WI38 (cell line): ENCODE data around the gene ADGRV1.

Source experiments
- H3K4me3 ChIP-seq: 2 replicates; pipeline ENCODE4 v1.5.1; 2011; ENCODE audit warnings: low read depth, mild to moderate bottlenecking, control low read depth, low read length
- TF ChIP-seq, protein P1 (sequence below): IDR thresholded peaks from 2 replicates; pipeline ENCODE4 v1.5.1; 2012; ENCODE audit warnings: low read depth, mild to moderate bottlenecking, control low read depth, low read length

ADGRV1 gene

DNA sequence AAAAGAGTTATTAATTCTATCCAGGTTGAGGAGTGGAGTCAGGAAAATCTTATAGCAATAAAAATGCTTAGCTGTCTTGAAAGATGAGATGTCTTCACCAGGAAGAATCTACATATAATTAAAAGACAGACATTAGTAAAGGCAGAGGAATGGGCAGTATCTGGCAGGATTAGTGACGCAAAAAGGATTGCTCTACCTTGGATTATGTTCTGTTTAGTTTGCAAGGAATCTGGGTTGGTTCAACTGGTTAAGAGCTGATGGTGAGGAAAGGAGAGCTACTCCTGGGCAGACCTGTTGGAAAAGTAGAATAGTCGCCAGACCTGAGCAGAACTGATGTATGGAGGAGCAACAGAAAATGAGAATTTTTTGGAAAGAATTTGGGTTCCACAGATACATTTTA, 318.5 kb downstream of the ADGRV1 start:
- H3K4me3 ChIP-seq, result no peak overlapping the region
- TF ChIP-seq, protein P1, sequence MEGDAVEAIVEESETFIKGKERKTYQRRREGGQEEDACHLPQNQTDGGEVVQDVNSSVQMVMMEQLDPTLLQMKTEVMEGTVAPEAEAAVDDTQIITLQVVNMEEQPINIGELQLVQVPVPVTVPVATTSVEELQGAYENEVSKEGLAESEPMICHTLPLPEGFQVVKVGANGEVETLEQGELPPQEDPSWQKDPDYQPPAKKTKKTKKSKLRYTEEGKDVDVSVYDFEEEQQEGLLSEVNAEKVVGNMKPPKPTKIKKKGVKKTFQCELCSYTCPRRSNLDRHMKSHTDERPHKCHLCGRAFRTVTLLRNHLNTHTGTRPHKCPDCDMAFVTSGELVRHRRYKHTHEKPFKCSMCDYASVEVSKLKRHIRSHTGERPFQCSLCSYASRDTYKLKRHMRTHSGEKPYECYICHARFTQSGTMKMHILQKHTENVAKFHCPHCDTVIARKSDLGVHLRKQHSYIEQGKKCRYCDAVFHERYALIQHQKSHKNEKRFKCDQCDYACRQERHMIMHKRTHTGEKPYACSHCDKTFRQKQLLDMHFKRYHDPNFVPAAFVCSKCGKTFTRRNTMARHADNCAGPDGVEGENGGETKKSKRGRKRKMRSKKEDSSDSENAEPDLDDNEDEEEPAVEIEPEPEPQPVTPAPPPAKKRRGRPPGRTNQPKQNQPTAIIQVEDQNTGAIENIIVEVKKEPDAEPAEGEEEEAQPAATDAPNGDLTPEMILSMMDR, result no peak

GRCh38 chr5:90878081-90878480, 319.5 kb downstream of the ADGRV1 start:
- TF ChIP-seq, protein P1, result no peak
- H3K4me3 ChIP-seq, result no peak overlapping the region

- TF ChIP-seq, protein P1, result no peak
- no peak overlapping the region for H3K4me3 ChIP-seq
These were observed 320.1 kb downstream of the ADGRV1 start for GRCh38 chr5:90878549-90879196.

GRCh38 chr5:90881626-90882150, 323.1 kb downstream of the ADGRV1 start:
- TF ChIP-seq, protein P1, result no peak
- no peak overlapping the region for H3K4me3 ChIP-seq

DNA sequence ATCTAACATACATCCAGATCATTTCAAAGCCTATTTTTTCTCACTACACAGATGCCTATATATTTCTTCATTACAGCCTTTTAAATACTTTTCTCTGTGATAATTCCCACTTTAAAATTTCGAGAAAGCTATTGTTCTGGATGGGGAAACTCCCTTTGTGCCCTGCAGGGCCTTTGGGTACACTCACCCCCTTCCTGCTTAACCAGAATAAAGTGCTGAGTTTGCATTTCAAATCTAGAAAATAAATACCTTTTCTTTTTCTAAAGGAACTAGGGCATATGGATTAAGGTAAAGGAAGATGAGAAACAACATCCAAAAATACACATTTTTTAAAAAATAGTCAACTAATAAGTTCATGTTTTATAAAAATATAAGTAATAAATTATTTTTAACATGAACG, 323.9 kb downstream of the ADGRV1 start:
- TF ChIP-seq, protein P1, result no peak

DNA sequence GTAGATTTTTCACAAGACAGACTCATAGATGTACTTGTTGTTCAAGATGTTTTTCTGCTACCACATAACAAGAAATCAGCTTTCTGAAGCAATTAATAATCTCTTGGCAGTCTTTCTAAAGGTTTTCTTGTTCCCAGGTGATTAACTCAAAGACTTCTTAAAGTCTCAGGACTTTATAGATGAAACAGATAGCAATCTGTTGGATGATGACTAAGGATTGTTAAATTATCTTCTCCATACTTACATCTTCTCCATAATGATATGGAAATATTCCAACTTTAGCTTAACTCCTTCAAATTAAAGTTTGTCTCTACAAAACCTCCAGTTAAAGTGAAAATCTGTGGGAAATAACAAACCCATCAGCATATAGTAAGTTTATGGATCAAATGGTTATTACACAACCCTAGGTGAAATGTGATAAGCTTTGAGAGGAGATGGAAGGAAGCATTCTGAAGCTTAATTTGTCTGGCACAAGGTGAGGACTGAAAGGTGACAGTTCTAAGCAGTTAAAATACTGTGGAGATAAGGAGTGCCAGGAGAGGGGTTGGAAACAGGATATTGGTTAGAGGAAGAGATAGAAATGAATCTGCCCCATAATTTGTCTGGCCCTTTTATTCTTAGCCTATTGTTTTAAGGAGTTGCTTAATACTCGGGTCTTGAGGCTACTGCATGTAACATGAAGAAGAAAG, 326.7 kb downstream of the ADGRV1 start:
- H3K4me3 ChIP-seq, result no peak overlapping the region
- TF ChIP-seq, protein P1, result no peak

More for the DNA sequence above, 323.9 kb downstream of the ADGRV1 start:
- H3K4me3 ChIP-seq, result no peak overlapping the region

- TF ChIP-seq, protein P1, result no peak
- no peak overlapping the region for H3K4me3 ChIP-seq
These were observed 327.8 kb downstream of the ADGRV1 start for GRCh38 chr5:90886381-90886780.
